Muscle layer of duodenum (tissue), 2 donors: ENCODE data around the gene LUC7L.
"Not testable (repeated sequence)": the region's sequence is repeated elsewhere in the genome, so short reads cannot be mapped to it uniquely, and the experiment has no call there.

Experiments
- H3K27ac ChIP-seq: one replicate; pipeline ENCODE4 v1.7.0; 2013; ENCODE audit warnings: mild to moderate bottlenecking, low read length
- H3K27me3 ChIP-seq: one replicate; pipeline ENCODE4 v1.7.0; 2013; ENCODE audit warnings: low read depth, mild to moderate bottlenecking, control low read depth, low read length
- H3K36me3 ChIP-seq, 2 donors: one replicate each; pipeline ENCODE4 v1.7.0; 2013; ENCODE audit warnings: low read length in 2 of 2, control low read depth in 1 of 2, mild to moderate bottlenecking in 1 of 2; ENCODE audit not compliant: insufficient read depth in 2 of 2, control insufficient read depth in 1 of 2
- H3K4me1 ChIP-seq, 2 donors: one replicate each; pipeline ENCODE4 v1.7.0; 2013; ENCODE audit warnings: low read length in 2 of 2, mild to moderate bottlenecking in 2 of 2, control low read depth in 1 of 2, moderate library complexity in 1 of 2; ENCODE audit not compliant: insufficient read depth in 2 of 2, control insufficient read depth in 1 of 2
- H3K4me3 ChIP-seq, 2 donors: one replicate each; pipeline ENCODE4 v1.7.0; 2013; ENCODE audit warnings: low read length in 2 of 2, low read depth in 1 of 2, mild to moderate bottlenecking in 1 of 2
- H3K9me3 ChIP-seq, 2 donors: one replicate each; pipeline ENCODE4 v1.7.0; 2013; ENCODE audit warnings: low read length in 2 of 2, control low read depth in 1 of 2, mild to moderate bottlenecking in 1 of 2; ENCODE audit not compliant: control insufficient read depth in 1 of 2
- donor health status: healthy.

The LUC7L gene

DNA sequence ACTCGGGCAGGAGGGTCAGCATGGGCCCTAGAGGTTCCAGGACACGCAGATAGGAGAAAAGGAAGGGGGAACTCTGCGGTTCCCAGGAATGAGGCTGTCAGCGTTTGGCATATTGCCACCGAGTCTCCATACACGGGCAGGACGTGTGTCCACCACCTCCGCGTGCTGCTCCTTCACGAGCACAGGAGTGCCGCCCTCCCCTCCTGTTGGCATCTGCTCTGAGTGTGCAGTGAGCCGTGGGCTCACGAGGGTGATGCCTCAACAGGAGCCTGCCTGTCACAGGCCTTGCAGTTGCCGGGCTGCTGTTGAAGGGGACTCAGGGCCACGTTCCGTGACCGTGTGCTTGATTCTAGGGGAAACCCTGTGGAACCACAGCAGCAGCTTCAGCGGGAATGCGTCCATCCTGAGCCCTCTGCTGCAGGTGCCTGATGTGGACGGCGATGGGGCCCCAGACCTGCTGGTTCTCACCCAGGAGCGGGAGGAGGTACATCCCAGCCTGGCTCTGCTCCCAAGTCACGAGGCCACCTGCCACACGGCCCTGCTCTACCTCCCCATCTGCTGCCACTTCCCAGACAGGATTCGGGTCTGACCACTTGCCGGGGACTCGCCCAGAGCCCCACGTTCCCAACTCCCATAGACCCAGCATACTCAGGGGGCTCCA, 31.9 kb upstream of the LUC7L start:
- Histone ChIP-seq H3K27me3 (no peaks in the 10 kb centered on the region), H3K36me3 (peaks cover 5 to 74% of the 10 kb centered on the region in 2 donors), H3K4me3 (no peak overlapping the region), H3K4me1 (no peaks in the 10 kb centered on the region), H3K9me3 (no peaks in the 10 kb centered on the region), H3K27ac (no peak overlapping the region)

DNA sequence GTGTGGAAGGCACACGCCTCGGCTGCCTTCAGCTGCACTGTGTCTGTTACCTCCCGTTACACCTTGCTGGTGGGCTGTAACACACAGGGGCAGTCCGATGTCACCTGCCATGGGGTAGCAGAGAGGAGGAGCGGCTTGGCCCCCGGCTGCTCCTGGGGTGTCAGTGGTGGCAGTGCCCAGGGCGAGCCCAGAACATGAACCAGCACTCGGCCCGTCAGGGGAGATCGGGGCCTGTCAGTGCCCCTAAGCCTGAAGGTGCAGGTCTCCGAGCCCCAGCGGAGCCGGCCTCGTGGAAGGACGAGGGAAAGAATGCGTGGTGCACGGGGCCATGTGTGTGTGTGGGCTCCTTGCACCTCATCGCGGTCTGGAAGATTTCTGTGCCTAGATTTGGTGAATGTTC, 31.1 kb upstream of the LUC7L start:
- no peaks in the 10 kb centered on the region for H3K27me3 ChIP-seq
- peaks cover 10 to 81% of the 10 kb centered on the region in 2 donors for H3K36me3 ChIP-seq
- no peak overlapping the region for H3K4me3 ChIP-seq

GRCh38 chr16:259814-260253, 30.6 kb upstream of the LUC7L start:
- no peak overlapping the region for H3K4me3 ChIP-seq
- no peak overlapping the region for H3K27ac ChIP-seq
- H3K27me3 ChIP-seq = no peaks in the 10 kb centered on the region
- no peaks in the 10 kb centered on the region for H3K4me1 ChIP-seq
- H3K36me3 ChIP-seq = peaks cover 10 to 80% of the 10 kb centered on the region in 2 donors
- no peaks in the 10 kb centered on the region for H3K9me3 ChIP-seq

More for the DNA sequence above, 31.1 kb upstream of the LUC7L start:
- H3K4me1 ChIP-seq = no peaks in the 10 kb centered on the region
- H3K9me3 ChIP-seq = no peaks in the 10 kb centered on the region
- H3K27ac ChIP-seq = no peak overlapping the region

DNA sequence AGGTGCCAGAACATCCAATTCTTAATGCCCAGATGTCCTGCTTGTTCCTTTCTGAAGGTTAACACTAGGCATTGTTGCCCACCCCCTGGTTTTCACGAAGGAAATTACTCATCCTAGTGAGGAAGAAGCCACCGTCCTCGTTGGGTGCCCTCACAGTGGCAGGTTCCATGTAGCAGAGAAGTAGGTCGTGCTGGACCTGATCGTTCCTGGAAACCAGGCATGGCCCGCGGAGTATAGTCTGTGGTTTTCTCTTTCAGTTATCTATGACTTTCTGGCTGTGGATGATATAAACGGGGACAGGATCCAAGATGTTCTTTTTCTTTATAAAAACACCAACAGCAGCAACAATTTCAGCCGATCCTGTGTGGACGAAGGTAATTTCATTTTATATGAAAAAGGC, 30.0 kb upstream of the LUC7L start:
- peaks cover 10 to 79% of the 10 kb centered on the region in 2 donors for H3K36me3 ChIP-seq
- no peaks in the 10 kb centered on the region for H3K27me3 ChIP-seq
- no peaks in the 10 kb centered on the region for H3K4me1 ChIP-seq
- no peak overlapping the region for H3K27ac ChIP-seq
- no peak overlapping the region for H3K4me3 ChIP-seq
- H3K9me3 ChIP-seq = no peaks in the 10 kb centered on the region

DNA sequence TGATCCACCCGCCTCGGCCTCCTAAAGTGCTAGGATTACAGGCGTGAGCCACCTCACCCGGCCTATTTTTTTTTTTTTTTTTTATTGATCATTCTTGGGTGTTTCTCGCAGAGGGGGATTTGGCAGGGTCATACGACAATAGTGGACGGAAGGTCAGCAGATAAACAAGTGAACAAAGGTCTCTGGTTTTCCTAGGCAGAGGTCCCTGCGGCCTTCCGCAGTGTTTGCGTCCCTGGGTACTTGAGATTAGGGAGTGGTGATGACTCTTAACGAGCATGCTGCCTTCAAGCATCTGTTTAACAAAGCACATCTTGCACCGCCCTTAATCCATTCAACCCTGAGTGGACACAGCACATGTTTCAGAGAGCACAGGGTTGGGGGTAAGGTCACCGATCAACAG, 28.8 kb upstream of the LUC7L start:
- H3K36me3 ChIP-seq = peaks cover 10 to 73% of the 10 kb centered on the region in 2 donors
- H3K9me3 ChIP-seq, H3K27ac ChIP-seq, H3K27me3 ChIP-seq, H3K4me3 ChIP-seq, H3K4me1 ChIP-seq: not testable (repeated sequence)

DNA sequence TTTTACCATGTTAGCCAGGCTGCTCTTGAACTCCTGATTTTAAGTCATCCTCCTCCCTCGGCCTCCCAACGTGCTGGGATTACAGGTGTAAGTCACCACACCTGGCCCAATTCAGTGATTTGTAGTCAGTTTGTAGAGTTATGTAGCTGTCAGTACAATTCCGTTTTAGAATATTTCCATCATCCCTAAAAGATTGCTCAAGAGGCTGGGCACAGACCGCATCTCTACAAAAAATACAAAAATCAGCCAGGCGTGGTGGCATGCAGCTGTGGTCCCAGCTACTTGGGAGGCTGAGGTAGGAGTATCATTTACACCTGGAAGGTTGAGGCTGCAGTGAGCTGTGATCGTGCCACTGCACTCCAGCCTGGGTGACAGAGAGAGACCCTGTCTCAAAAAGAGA, 25.9 kb upstream of the LUC7L start:
- peaks cover 10 to 67% of the 10 kb centered on the region in 2 donors for H3K36me3 ChIP-seq

GRCh38 chr16:254461-254860, 25.2 kb upstream of the LUC7L start:
- Histone ChIP-seq H3K4me1 (no peaks in the 10 kb centered on the region), H3K27ac (no peak overlapping the region), H3K4me3 (no peak overlapping the region), H3K9me3 (no peaks in the 10 kb centered on the region), H3K36me3 (peaks cover 7 to 62% of the 10 kb centered on the region in 2 donors), H3K27me3 (no peaks in the 10 kb centered on the region)

More for the DNA sequence above, 25.9 kb upstream of the LUC7L start:
- Histone ChIP-seq H3K27me3 (no peaks in the 10 kb centered on the region), H3K27ac (no peak overlapping the region), H3K9me3 (no peaks in the 10 kb centered on the region), H3K4me3 (no peak overlapping the region), H3K4me1 (no peaks in the 10 kb centered on the region)

GRCh38 chr16:253833-254232, 24.6 kb upstream of the LUC7L start:
- peaks cover 5 to 56% of the 10 kb centered on the region in 2 donors for H3K36me3 ChIP-seq
- H3K9me3 ChIP-seq = no peaks in the 10 kb centered on the region
- no peaks in the 10 kb centered on the region for H3K4me1 ChIP-seq
- H3K27me3 ChIP-seq = no peaks in the 10 kb centered on the region
- H3K27ac ChIP-seq = no peak overlapping the region
- H3K4me3 ChIP-seq = no peak overlapping the region

DNA sequence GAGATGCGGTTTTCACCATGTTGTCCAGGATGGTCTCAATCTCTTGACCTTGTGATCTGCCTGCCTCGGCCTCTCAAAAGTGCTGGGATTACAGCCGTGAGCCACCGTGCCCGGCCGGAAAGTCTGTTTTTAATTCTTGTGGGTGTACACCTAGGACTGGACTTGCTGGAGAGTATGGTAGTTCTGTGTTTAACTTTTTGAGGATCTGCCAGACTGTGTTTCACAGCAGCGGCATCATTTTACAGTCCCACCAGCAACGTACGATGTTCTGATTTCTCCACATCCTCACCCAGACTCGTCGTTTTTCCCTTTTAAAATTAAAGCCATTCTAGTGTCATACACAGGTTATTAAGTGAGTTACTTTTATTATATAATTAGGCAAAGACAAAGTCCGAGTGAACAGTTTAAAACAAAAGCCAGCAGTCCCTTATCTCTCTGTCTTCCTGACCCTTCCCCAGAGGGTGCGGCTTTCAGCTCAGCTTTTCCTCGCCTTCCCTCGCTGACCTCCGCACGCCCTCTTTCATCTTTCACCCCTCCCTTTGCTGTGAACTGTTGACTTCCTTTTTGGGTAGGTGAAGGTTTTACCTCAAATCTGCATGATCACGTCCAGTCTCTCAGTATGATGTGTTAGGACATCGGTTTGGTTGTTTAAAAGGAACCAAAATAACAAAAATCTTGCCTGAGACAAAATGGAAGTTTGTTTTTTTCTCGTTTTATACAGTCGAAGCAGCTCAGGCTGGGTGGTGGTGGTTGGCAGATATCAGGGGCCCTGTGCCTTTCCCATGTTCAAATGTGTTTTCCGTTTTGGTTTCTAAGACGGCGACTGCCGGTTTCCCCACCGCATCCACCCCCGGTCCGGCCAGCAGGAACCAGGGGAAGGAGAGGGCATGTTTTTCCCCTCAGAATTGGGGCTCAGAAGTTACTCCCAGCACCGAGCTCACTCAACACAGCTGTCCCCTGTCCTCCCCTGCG, 23.4 kb upstream of the LUC7L start:
- Histone ChIP-seq H3K27me3 (no peaks in the 10 kb centered on the region), H3K4me3 (no peak overlapping the region), H3K27ac (peak overlapping the region; percentile 61), H3K4me1 (no peaks in the 10 kb centered on the region), H3K36me3 (peaks cover 5 to 54% of the 10 kb centered on the region in 2 donors), H3K9me3 (no peaks in the 10 kb centered on the region)

- H3K4me3 ChIP-seq = no peak overlapping the region
- H3K27me3 ChIP-seq = no peaks in the 10 kb centered on the region
- H3K36me3 ChIP-seq = peaks cover 0 to 28% of the 10 kb centered on the region in 2 donors
- H3K4me1 ChIP-seq = no peaks in the 10 kb centered on the region
- no peaks in the 10 kb centered on the region for H3K9me3 ChIP-seq
- H3K27ac ChIP-seq = no peak overlapping the region
Measured at GRCh38 chr16:249431-249830, 20.2 kb upstream of the LUC7L start.

- Histone ChIP-seq H3K4me1 (no peaks in the 10 kb centered on the region), H3K36me3 (peaks cover 0 to 15% of the 10 kb centered on the region in 2 donors), H3K27ac (no peak overlapping the region), H3K9me3 (no peaks in the 10 kb centered on the region), H3K4me3 (no peak overlapping the region), H3K27me3 (no peaks in the 10 kb centered on the region)
Measured at GRCh38 chr16:247027-247426, 17.8 kb upstream of the LUC7L start.
